ENCODE results near the gene CNR1. TPM values are rescaled to one million over a fixed set of nuclear protein-coding genes. Genes with fewer than 3 reads are reported as not detected.

Gene CNR1
- total and polyA plus RNA-seq, 5 donors = 0.40 to 1.1 (median 0.59) TPM

DNA sequence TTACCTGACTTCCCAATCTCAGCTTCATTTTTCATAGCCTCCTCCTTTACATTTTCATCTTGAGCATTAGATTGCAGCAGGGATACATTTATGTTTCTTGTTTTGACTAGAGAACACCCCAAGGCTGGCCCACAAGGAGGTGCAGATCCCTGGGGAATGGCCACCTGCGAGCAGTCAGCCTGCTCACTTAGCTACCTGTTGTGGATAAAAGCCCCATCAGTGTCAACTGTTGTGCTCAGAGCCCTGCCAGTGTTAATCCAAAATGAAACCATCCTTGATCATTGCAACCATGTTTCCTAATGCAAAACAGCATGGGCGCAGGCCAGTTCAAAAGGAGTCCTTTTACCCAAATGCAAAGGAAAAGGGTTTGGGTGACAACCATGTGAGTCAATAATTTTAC, 50.8 kb downstream of the CNR1 start:
- intact Hi-C loops (cut with DNase I) = no loop called here
- DNase-seq (no peak), ATAC-seq (no peak)
- Histone ChIP-seq H3K27me3 (ENCODE audit: control insufficient read depth, insufficient read depth) (no peaks in the 10 kb centered on the region), H3K27ac (ENCODE audit: low read length) (no peak overlapping the region), H3K4me3 (ENCODE audit: low read length) (no peak overlapping the region), H3K4me1 (ENCODE audit: control insufficient read depth, insufficient read depth, low read length) (no peaks in the 10 kb centered on the region), H3K9me3 (ENCODE audit: control insufficient read depth, low read length) (no peaks in the 10 kb centered on the region)
- WGBS = 65% methylated on average over 2 of the region's 2 CpGs

GRCh38 chr6:88114838-88115237, 51.3 kb downstream of the CNR1 start:
- ATAC-seq (no peak), DNase-seq (no peak)
- intact Hi-C loops (cut with DNase I) = no loop called here
- WGBS = 35% methylated on average over 2 of the region's 2 CpGs
- Histone ChIP-seq H3K27ac (ENCODE audit: low read length) (no peak overlapping the region), H3K4me3 (ENCODE audit: low read length) (no peak overlapping the region), H3K27me3 (ENCODE audit: control insufficient read depth, insufficient read depth) (no peaks in the 10 kb centered on the region), H3K4me1 (ENCODE audit: control insufficient read depth, insufficient read depth, low read length) (no peaks in the 10 kb centered on the region), H3K9me3 (ENCODE audit: control insufficient read depth, low read length) (no peaks in the 10 kb centered on the region)

- WGBS = 67% methylated on average over 5 of the region's 5 CpGs
- no peak overlapping the region for H3K27ac ChIP-seq (ENCODE audit: low read length)
- H3K4me1 ChIP-seq (ENCODE audit: control insufficient read depth, insufficient read depth, low read length) = no peaks in the 10 kb centered on the region
- ATAC-seq (no peak), DNase-seq (no peak)
- H3K9me3 ChIP-seq (ENCODE audit: control insufficient read depth, low read length) = no peaks in the 10 kb centered on the region
- no peak overlapping the region for H3K4me3 ChIP-seq (ENCODE audit: low read length)
- intact Hi-C loops (cut with DNase I) = no loop called here
- no peaks in the 10 kb centered on the region for H3K27me3 ChIP-seq (ENCODE audit: control insufficient read depth, insufficient read depth)
These were observed 54.2 kb downstream of the CNR1 start for GRCh38 chr6:88111991-88112390.

DNA sequence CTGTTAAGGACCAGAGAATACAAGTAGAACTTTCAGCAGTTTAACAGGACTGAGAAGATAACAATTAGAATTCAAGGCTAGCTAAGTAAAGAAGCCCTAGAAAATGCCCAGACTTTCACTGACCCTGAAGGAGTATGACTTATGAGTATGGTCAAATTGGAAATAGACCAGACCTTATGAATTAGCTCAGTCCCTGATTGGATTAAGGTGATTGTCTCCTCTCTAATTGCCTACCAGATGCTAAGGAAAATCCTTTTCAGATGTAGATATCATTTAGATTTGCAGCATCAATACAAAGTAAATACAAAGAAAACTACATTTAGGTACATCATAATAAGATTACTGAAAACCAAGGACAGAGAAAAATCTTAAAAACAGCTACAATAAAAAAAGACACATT, 58.9 kb downstream of the CNR1 start:
- Histone ChIP-seq H3K4me1 (ENCODE audit: control insufficient read depth, insufficient read depth, low read length) (no peaks in the 10 kb centered on the region), H3K27ac (ENCODE audit: low read length) (no peak overlapping the region), H3K27me3 (ENCODE audit: control insufficient read depth, insufficient read depth) (no peaks in the 10 kb centered on the region), H3K9me3 (ENCODE audit: control insufficient read depth, low read length) (no peaks in the 10 kb centered on the region), H3K4me3 (ENCODE audit: low read length) (no peak overlapping the region)
- ATAC-seq = no peak
- intact Hi-C loops (cut with DNase I) = no loop called here
- DNase-seq = no peak

DNA sequence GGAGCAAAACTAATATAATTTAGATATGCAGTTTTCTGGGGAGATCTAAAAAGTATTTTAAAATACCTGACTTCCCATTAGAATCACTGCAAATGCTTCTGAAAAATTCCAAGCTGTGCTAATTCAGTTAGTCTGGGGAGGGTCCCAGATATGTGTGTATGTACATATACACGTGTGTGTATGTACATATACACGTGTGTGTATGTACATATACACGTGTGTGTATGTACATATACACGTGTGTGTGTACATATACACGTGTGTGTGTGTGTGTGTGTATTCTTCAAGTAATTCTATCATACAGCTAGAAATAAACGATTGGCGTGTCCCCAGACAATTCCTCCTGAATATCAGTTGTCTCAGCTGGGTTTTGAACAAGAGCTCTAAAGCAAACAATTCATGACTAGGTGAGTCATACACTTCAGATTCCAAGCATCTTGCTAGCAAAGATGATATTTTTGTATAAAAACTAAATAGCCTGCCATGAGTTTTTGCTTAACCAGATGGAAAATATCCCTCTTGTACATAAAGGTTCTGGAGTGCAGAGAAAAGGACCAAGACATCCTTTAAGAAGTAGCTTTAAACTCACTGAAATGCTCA, 60.3 kb downstream of the CNR1 start:
- no peak overlapping the region for H3K27ac ChIP-seq (ENCODE audit: low read length)
- no peaks in the 10 kb centered on the region for H3K27me3 ChIP-seq (ENCODE audit: control insufficient read depth, insufficient read depth)
- no peaks in the 10 kb centered on the region for H3K9me3 ChIP-seq (ENCODE audit: control insufficient read depth, low read length)
- no peaks in the 10 kb centered on the region for H3K4me1 ChIP-seq (ENCODE audit: control insufficient read depth, insufficient read depth, low read length)
- intact Hi-C loops (cut with DNase I) = no loop called here
- no peak for ATAC-seq
- WGBS = 84% methylated on average over 7 of the region's 7 CpGs
- no peak for DNase-seq
- H3K4me3 ChIP-seq (ENCODE audit: low read length) = no peak overlapping the region

Other genes with a start within 250 kb of the CNR1 start
- not detected for gene SPACA1, start 118.5 kb downstream of the CNR1 start, total RNA-seq
- gene SPACA1, start 118.5 kb downstream of the CNR1 start, polyA plus RNA-seq = not detected

Data from right cardiac atrium (tissue), 5 donors.